Thyroid gland (tissue), 4 donors: Measurements from ENCODE around the gene PHF19.

Source experiments
- CTCF ChIP-seq, 6 experiments: fragments of 200-600 bp in 3 of 6; fragments of 450-650 bp in 3 of 6; sonication (generic) in 3 of 6; IDR thresholded peaks; one replicate each; pipeline ENCODE4 v1.5.1; 2016 to 2019; ENCODE audit warnings: antibody characterized with exemption in 6 of 6, mild to moderate bottlenecking in 2 of 6, inconsistent platforms in 1 of 6, moderate library complexity in 1 of 6
- POLR2A ChIP-seq, 2 donors: fragments of 450-650 bp; IDR thresholded peaks; one replicate each; pipeline ENCODE4 v1.6.1; 2017; ENCODE audit warnings: antibody characterized with exemption in 2 of 2, mild to moderate bottlenecking in 2 of 2, moderate library complexity in 1 of 2

DNA sequence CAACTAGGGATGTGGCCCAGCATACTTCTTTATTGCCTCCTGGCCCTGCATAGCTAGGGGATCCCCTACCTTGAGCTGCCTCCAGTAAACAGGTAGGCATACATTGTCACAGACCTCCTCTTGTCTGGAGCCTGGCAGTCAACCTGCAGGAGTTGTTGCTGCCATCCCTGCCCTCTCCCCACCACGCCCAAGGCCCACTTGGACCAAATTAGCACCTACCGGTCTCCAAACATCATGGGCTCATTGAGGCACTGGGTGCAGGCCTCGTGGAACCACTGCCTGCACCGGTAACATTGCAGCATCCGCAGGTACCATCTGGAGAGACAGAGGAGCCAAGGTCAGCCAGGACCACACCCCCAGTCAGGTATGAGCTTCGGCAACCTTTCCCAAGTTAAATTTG lies 10.3 kb downstream of the PHF19 start:
- TF ChIP-seq CTCF (IDR thresholded peaks at IDR 0.05) = no peak
- no peak for TF ChIP-seq POLR2A (IDR thresholded peaks at IDR 0.05)
